WERI-Rb-1 (cell line): ENCODE measurements around the gene GOSR1.
"Not testable (repeated sequence)": the region's sequence is repeated elsewhere in the genome, so short reads cannot be mapped to it uniquely, and the experiment has no call there.

Source experiments
- DNase-seq: peaks from one replicate; pipeline ENCODE4 v3.0.0-alpha.2; 2020
- H3K27ac ChIP-seq: fragments of 250-450 bp; sonication (Bioruptor Pico); 2 replicates; pipeline ENCODE4 v1.5.1; 2020; ENCODE audit warnings: mild to moderate bottlenecking, moderate library complexity
- H3K27me3 ChIP-seq: fragments of 250-450 bp; sonication (Bioruptor Pico); 2 replicates; pipeline ENCODE4 v1.5.1; 2021; ENCODE audit warnings: mild to moderate bottlenecking, low read depth, moderate library complexity; ENCODE audit not compliant: insufficient read depth, severe bottlenecking
- H3K36me3 ChIP-seq: fragments of 250-450 bp; sonication (Bioruptor Pico); 2 replicates; pipeline ENCODE4 v1.5.1; 2020; ENCODE audit warnings: mild to moderate bottlenecking, moderate library complexity
- H3K4me3 ChIP-seq: 2 replicates; pipeline ENCODE4 v1.5.1; 2011; ENCODE audit warnings: low read depth, mild to moderate bottlenecking, control low read depth, low read length
- H3K9me3 ChIP-seq: fragments of 250-450 bp; sonication (Bioruptor Pico); 2 replicates; pipeline ENCODE4 v1.5.1; 2021; ENCODE audit warnings: mild to moderate bottlenecking, moderate library complexity; ENCODE audit not compliant: severe bottlenecking
- TF ChIP-seq, protein P1 (sequence below): IDR thresholded peaks from 2 replicates; pipeline ENCODE4 v1.5.1; 2011; ENCODE audit warnings: low read depth, mild to moderate bottlenecking, control low read depth, inconsistent platforms, low read length

GOSR1 gene

DNA sequence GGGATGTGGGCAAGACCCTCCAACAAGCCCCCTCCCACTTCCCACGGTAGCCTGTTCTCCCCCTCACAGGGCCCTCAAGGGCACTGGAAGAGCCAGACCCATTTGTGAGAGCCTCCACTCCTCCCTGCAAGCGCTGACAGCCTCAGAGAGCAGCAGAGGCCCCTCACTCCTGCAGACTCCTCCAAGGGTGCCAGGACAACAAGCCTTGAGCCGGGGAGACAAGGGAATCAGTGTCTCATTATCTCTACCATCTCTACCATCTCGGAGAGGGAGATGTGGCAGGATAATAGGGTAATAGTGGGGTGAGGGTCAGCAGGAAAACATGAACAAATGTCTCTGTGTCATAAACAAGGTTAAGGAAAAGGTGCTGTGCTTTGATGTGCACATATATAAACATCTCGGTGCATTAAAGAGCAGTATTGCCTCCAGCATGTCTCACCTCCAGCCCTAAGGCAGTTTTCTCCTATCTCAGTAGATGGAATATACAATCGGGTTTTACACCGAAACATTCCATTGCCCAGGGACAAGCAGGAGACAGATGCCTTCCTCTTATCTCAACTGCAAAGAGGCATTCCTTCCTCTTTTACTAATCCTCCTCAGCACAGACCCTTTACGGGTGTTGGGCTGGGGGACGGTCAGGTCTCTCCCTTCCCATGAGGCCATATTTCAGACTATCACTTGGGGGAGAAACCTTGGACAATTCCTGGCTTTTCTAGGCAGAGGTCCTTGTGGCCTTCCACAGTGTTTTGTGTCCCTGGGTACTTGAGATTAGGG, 86.1 kb downstream of the GOSR1 start:
- not testable (repeated sequence) for DNase-seq

DNA sequence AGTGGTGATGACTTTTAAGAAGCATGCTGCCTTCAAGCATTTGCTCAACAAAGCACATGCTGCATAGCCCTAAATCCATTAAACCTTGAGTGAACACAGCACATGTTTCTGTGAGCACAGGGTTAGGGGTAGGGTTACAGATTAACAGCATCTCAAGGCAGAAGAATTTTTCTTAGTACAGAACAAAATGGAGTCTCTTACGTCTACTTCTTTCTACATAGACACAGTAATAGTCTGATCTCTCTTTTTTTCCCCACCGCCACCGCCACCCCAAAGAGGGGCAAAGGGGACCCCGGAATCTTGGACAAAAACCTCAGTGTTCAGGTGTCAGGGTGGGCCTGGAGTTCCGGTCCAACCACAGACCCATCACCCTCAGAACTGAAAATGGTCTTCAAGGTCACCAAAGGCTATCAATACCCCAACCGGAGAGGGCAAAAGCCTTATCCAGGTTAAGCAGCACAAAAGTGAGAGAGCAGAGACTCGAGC, 86.7 kb downstream of the GOSR1 start:
- not testable (repeated sequence) for H3K4me3 ChIP-seq, DNase-seq, H3K9me3 ChIP-seq, H3K36me3 ChIP-seq, H3K27ac ChIP-seq, H3K27me3 ChIP-seq

More for the DNA sequence above, 86.1 kb downstream of the GOSR1 start:
- not testable (repeated sequence) for H3K9me3 ChIP-seq, H3K27me3 ChIP-seq, H3K27ac ChIP-seq, H3K36me3 ChIP-seq, H3K4me3 ChIP-seq

DNA sequence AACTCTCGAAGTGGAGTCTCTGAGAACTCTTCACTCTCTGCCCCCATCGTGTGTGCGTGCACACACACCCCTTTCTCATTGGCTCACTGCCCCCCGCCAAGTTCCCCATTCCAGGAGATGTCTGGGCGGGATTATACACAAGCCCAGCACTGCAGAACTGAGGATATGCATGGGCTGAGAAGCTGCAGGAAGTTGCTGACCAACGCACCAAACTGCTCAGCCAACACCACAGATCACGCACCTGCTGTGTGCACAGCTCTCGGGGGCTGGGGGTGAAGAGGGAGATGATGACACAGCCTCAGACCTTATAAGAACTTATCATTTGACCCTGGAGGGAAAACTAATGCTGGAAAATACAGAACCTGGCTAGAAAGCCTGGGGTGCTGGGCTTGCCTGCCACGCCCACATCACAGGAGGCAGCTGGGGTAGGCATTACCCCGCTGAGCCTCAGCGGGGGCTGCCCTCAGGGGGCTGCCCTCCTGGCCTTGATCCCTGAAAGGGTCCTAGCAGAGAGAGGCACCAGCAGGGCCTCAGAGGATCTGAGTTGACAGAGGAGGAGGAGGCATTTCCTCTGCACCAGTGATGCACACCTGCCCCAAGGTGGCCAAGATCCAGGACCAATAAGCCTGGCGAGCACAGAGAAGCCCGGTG, 87.3 kb downstream of the GOSR1 start:
- not testable (repeated sequence) for H3K27ac ChIP-seq, H3K36me3 ChIP-seq, H3K9me3 ChIP-seq, H3K4me3 ChIP-seq, DNase-seq, H3K27me3 ChIP-seq

DNA sequence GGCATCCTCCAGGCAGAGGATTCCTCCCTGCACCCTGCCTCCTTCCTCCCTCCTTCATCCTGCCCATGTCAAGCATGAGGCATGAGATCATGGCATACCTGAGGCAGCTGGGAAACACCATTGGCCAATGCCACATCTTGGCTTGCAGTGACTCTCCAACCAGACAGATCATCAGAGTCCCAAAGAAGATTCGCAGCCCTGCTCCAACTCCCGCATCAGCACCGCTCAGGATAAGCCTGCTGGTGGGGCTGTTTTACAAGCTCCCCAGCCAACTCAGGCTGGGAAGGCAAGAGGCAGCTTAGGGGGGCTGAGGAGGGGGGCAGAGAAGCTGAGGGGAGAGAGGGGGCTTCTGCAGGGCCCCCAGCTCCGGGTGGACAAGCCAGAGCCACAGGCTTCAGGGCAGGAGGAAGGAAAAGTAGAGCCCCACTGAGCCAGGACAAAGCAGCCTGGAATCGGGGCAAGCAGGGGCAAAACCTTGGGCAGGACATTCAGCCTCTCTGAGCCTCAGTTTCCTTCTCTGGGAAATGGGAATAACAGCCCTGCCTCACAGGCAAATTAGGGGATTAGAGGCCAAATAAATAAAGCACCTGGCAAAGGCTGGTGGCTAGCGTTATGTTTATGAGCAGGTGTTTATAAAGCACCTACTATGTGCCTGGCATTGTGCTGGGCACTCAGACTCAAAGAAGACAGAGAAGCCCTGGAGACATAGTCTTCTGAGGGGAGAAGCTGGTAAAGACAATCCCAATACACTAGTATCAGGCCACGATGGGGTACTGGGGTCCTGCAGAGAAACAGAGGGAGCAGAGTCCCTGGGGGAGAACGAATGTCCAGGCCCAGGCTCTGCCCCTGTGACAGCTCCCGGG, 88.1 kb downstream of the GOSR1 start:
- Histone ChIP-seq H3K9me3 (no peaks in the 10 kb centered on the region), H3K4me3 (no peak overlapping the region), H3K36me3 (no peaks in the 10 kb centered on the region), H3K27me3 (no peaks in the 10 kb centered on the region), H3K27ac (no peak overlapping the region)
- DNase-seq: no peak
- TF ChIP-seq, protein P1, sequence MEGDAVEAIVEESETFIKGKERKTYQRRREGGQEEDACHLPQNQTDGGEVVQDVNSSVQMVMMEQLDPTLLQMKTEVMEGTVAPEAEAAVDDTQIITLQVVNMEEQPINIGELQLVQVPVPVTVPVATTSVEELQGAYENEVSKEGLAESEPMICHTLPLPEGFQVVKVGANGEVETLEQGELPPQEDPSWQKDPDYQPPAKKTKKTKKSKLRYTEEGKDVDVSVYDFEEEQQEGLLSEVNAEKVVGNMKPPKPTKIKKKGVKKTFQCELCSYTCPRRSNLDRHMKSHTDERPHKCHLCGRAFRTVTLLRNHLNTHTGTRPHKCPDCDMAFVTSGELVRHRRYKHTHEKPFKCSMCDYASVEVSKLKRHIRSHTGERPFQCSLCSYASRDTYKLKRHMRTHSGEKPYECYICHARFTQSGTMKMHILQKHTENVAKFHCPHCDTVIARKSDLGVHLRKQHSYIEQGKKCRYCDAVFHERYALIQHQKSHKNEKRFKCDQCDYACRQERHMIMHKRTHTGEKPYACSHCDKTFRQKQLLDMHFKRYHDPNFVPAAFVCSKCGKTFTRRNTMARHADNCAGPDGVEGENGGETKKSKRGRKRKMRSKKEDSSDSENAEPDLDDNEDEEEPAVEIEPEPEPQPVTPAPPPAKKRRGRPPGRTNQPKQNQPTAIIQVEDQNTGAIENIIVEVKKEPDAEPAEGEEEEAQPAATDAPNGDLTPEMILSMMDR: peak; percentile 39; the same call in 1 of the 2 replicates

DNA sequence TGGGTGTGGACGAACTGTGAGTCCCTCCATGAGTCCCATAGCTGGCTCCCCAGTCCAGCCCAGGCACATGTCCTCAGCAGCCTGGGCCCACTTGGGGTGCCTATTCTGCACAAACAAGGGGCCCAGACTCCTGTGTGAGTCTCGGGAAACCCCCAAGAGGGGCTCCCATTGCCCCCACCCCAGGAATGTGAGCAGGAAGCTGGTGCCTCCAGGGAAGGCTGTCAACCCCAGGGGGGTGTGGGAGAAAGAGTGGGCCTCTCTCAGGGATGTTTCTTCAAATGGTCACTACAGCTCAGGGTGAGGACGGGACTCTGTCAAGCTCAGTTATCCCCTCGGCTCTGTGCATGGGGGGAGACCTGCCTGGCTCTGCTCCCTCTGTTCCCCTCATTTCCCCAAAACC, 88.9 kb downstream of the GOSR1 start:
- not testable (repeated sequence) for H3K4me3 ChIP-seq, H3K9me3 ChIP-seq, H3K36me3 ChIP-seq, DNase-seq, H3K27ac ChIP-seq, H3K27me3 ChIP-seq

DNA sequence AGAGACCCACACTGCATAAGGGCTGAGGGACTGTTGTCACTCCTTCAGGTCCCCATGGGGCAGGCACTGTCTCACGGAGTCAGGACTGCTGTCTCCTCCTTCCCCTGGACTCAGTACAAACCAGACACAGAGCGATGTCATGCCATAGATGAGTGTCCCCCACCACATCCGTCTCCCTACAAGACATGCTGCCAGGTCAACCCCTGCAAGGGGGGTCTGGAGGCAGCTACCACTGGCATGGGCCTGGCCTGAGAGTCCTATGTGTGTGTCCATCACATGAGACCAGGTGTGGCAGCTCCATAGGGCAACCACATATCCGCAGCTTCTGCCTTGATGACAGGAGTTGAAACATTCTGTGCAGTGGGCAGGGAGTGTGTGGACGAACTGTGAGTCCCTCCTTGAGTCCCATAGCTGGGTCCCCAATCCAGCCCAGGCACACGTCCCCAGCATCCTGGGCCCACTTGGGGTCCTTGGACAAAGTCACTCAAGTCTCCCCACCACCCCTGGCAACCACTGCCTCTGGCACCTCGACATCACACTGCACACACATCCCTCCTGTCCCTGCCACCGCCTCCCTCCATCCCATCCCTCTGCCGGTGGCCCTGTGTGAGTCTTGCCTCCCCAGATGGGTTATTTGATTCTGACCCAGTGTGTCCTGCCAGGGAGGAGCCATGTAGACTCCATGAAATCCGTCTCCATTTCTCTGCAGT, 89.5 kb downstream of the GOSR1 start:
- H3K4me3 ChIP-seq, DNase-seq, H3K9me3 ChIP-seq, H3K36me3 ChIP-seq, H3K27me3 ChIP-seq, H3K27ac ChIP-seq: not testable (repeated sequence)

DNA sequence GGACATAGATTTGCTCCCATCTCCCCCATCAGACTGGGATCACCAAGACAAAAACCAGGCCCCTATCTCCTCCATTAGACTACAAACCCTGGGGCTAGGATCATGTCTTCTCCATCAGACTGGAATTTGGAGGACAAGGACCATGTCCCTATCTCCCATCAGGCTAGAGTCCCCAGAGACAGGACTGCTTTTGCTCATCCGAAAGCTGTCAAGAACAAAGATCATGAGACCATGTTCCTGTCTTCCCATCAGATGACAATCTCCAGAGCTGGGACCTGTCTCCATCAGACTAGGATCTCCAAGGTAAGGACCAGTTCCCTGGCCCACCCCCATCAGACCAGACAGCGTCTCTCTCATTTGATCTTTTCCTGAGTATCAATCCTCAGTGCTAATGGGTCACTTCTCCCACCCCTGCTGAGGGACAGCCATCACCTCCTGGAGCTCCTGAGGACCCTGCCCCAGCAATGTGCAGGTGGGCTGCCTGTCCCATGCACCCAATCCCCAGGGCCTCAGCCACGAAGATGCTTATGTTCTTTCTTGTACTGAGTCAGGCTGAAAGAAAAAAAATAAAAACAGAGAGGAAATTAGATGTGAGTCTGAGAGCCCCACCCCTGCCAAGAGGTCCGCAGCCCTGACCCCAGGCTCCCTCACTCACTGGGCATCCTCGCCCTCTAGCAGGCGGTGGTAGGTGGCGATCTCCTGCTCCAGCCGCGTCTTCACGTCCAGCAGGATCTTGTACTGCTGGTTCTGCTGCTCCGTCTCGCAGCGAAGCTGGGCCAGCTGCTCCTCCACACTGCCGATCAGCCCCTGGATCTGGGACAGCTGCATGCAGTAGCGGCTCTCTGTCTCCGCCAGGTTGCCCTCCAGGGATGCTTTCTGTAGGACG, 90.3 kb downstream of the GOSR1 start:
- Histone ChIP-seq H3K27ac (no peak overlapping the region), H3K27me3 (no peaks in the 10 kb centered on the region), H3K36me3 (no peaks in the 10 kb centered on the region), H3K9me3 (no peaks in the 10 kb centered on the region), H3K4me3 (no peak overlapping the region)
- no peak for DNase-seq
- TF ChIP-seq, protein P1: no peak
